DOHH2 (cell line): ENCODE measurements around the gene ARHGEF12.

Source experiments
- H3F3A ChIP-seq: fragments of 200-600 bp; sonication (generic), shearing (Covaris generic); 2 replicates; pipeline ENCODE4 v1.6.0; 2016; ENCODE audit warnings: antibody characterized with exemption, mild to moderate bottlenecking; ENCODE audit not compliant: control insufficient read depth, insufficient read depth
- H3K27ac ChIP-seq: fragments of 200-600 bp; sonication (generic); 2 replicates; pipeline ENCODE4 v1.5.1; 2014; ENCODE audit warnings: low read depth, mild to moderate bottlenecking, low read length, moderate library complexity
- H3K27me3 ChIP-seq: fragments of 200-600 bp; sonication (generic); 2 replicates; pipeline ENCODE4 v1.6.1; 2014; ENCODE audit warnings: mild to moderate bottlenecking, low read length, mixed read lengths; ENCODE audit not compliant: control insufficient read depth
- H3K36me3 ChIP-seq: fragments of 200-600 bp; sonication (generic); 2 replicates; pipeline ENCODE4 v1.6.1; 2014; ENCODE audit warnings: mild to moderate bottlenecking, low read length, moderate library complexity, mixed read lengths; ENCODE audit not compliant: control insufficient read depth
- H3K4me1 ChIP-seq: fragments of 200-600 bp; sonication (generic); 2 replicates; pipeline ENCODE4 v1.6.1; 2014; ENCODE audit warnings: mild to moderate bottlenecking, low read length, mixed read lengths; ENCODE audit not compliant: control insufficient read depth
- H3K4me2 ChIP-seq: fragments of 200-600 bp; sonication (generic); 2 replicates; pipeline ENCODE4 v1.6.0; 2014; ENCODE audit warnings: mild to moderate bottlenecking, low read length, moderate library complexity
- H3K4me3 ChIP-seq: fragments of 200-600 bp; sonication (generic); 2 replicates; pipeline ENCODE4 v1.5.1; 2014; ENCODE audit warnings: mild to moderate bottlenecking, low read length, mixed read lengths
- H3K79me2 ChIP-seq: fragments of 200-600 bp; sonication (generic); 2 replicates; pipeline ENCODE4 v1.6.1; 2014; ENCODE audit warnings: mild to moderate bottlenecking, low read length, mixed read lengths; ENCODE audit not compliant: control insufficient read depth
- H3K9me2 ChIP-seq: fragments of 200-600 bp; sonication (generic); replicated peaks from 2 replicates; pipeline ENCODE4 v1.6.1; 2014; ENCODE audit warnings: mild to moderate bottlenecking, low read length, mixed read lengths; ENCODE audit not compliant: control insufficient read depth
- H3K9me3 ChIP-seq: fragments of 200-600 bp; sonication (generic); 2 replicates; pipeline ENCODE4 v1.6.1; 2014; ENCODE audit warnings: antibody characterized with exemption, low read length, mixed read lengths; ENCODE audit not compliant: control insufficient read depth, insufficient read depth
- H4K20me1 ChIP-seq: fragments of 200-600 bp; sonication (generic); 2 replicates; pipeline ENCODE4 v1.6.0; 2014; ENCODE audit warnings: low read depth, mild to moderate bottlenecking, antibody characterized with exemption, low read length, moderate library complexity; ENCODE audit not compliant: control insufficient read depth, insufficient read depth
- CTCF ChIP-seq: fragments of 200-600 bp; sonication (generic); IDR thresholded peaks from one replicate; pipeline ENCODE4 v1.5.1; 2014; ENCODE audit warnings: antibody characterized with exemption, mild to moderate bottlenecking, low read depth, low read length; ENCODE audit not compliant: poor library complexity, severe bottlenecking
- EZH2phosphoT487 ChIP-seq: fragments of 200-600 bp; sonication (generic); IDR thresholded peaks from 2 replicates; pipeline ENCODE4 v1.6.1; 2017; ENCODE audit warnings: borderline replicate concordance, mild to moderate bottlenecking, antibody characterized with exemption, low read length, moderate library complexity, mixed read lengths

ARHGEF12 gene

DNA sequence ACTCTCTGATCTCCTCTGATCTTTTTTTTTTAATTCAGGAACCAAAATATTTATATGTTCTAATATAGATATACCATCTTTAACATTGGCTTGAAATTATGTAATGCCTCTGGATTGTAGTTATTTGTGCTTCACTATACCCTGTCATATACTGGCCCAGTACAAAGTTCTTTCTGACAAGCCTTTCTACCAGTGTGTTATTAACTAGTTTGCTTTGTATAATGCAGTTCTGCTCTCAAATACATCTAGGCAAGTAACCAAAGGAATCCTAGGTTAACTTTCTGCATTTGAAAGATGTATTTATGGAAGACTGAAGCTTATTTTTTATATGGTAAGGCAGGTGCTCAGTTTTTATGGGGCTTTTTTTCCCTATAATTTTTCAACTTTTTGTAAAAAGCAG, 36.1 kb downstream of the ARHGEF12 start:
- Histone ChIP-seq H3K36me3 (no peaks in the 10 kb centered on the region), H3F3A (no peaks in the 10 kb centered on the region), H3K27ac (no peak overlapping the region), H3K4me2 (no peak overlapping the region), H3K9me3 (no peaks in the 10 kb centered on the region), H4K20me1 (no peaks in the 10 kb centered on the region), H3K27me3 (no peaks in the 10 kb centered on the region), H3K4me1 (no peaks in the 10 kb centered on the region), H3K9me2 (no peaks in the 10 kb centered on the region), H3K4me3 (no peak overlapping the region), H3K79me2 (peaks cover 4% of the 10 kb centered on the region)
- TF ChIP-seq EZH2phosphoT487 (no peak), CTCF (no peak)

DNA sequence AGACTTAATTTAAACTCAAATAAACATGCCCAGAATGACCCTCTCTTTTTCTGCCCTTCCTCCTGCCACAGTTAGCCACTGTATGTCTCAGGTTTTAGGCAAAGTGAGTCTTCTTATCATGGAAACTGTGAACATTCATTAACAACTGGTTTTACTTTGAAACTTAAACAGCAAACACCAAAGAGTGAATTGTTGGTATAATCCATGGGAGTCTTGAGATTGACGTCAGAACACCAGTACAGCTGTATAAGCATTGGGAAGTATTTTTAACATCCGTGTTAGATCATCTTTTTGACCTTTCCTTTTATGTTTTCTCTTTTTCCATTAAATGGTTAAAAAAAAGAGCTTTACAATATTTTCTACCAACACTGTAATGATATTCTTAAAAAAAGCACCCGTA, 38.9 kb downstream of the ARHGEF12 start:
- TF ChIP-seq CTCF (no peak), EZH2phosphoT487 (no peak)
- Histone ChIP-seq H3K9me2 (no peaks in the 10 kb centered on the region), H3K4me2 (no peak overlapping the region), H3K9me3 (no peaks in the 10 kb centered on the region), H3K27me3 (no peaks in the 10 kb centered on the region), H3K4me3 (no peak overlapping the region), H3K27ac (no peak overlapping the region), H4K20me1 (no peaks in the 10 kb centered on the region), H3K36me3 (no peaks in the 10 kb centered on the region), H3K4me1 (no peaks in the 10 kb centered on the region), H3F3A (no peaks in the 10 kb centered on the region), H3K79me2 (peaks cover 10% of the 10 kb centered on the region)

DNA sequence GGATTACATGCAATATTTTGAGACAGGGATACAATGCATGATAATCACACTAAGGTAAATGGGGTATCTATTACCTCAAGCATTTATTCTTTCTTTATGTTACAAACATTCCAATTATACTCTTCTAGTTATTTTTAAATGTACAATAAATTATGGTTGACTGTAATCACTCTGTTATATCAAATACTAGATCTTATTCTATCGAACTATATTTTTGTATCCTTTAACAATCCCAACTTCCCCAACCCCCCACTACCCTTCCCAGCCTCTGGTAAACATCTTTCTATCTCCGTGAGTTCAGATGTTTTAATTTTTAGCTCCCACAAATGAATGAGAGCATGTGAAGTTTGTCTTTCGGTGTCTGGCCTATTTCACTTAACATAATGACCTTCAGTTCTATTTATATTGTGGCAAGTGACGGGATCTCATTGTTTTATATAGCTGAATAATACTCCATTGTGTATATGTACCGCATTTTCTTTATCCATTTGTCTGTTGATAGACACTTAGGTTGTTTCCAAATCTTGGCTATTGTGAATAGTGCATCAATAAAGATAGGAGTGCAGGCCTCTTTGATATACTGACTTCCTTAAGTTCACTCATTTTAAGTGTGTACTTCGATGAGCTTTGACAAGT, 40.5 kb downstream of the ARHGEF12 start:
- Histone ChIP-seq H3F3A (no peaks in the 10 kb centered on the region), H3K27me3 (no peaks in the 10 kb centered on the region), H3K9me3 (no peaks in the 10 kb centered on the region), H3K36me3 (no peaks in the 10 kb centered on the region), H3K79me2 (peaks cover 25% of the 10 kb centered on the region), H3K4me1 (no peaks in the 10 kb centered on the region), H3K4me2 (no peak overlapping the region), H4K20me1 (no peaks in the 10 kb centered on the region; the same call in 1 of the 2 replicates), H3K9me2 (no peaks in the 10 kb centered on the region), H3K27ac (no peak overlapping the region), H3K4me3 (no peak overlapping the region)
- TF ChIP-seq EZH2phosphoT487 (no peak), CTCF (no peak)
